Measurements from ENCODE around the gene ADRA2C.

DNA sequence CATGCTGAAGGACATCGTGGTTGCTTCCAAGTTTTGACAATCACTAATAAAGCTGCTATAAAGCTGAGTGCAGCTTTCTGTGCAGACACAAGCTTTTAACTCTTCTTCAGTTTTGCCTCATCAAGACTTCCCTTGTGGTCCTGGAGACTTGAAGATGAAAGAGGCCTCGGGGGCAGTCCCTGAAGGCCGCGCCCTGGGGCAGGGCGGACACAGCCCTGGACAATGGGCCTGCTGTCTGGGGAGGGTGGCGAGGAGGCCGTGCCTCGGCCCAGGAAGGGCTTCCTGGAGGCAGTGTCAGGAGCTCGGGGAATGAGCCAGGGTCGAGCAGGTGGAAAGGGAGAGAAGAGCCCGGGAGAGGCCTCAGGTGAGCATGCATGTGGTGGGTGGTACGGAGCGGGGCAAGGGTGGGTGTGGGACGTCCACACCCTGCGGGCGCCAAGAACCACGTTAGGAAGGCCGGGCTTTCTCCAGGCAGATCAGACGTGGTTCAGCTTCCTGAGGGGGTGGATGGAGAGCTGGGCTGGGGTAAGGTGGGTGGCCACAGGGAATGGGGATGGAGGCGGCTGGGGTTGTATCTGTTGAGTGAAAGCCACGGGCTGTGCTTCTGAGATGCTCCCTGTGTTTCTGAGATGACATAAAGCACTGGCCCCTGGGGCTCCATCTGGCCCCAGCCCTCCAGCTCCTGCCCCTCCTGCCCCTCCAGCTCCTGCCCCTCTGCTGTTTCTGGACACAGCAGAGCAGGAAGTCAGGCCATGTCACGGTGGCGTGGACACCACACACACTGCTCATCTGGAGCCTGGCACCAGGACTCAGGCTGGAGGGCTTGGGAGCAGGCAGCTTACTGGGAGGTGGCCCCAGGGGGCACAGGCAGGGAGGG, 21.5 kb downstream of the ADRA2C start:
- TF ChIP-seq, protein P1, sequence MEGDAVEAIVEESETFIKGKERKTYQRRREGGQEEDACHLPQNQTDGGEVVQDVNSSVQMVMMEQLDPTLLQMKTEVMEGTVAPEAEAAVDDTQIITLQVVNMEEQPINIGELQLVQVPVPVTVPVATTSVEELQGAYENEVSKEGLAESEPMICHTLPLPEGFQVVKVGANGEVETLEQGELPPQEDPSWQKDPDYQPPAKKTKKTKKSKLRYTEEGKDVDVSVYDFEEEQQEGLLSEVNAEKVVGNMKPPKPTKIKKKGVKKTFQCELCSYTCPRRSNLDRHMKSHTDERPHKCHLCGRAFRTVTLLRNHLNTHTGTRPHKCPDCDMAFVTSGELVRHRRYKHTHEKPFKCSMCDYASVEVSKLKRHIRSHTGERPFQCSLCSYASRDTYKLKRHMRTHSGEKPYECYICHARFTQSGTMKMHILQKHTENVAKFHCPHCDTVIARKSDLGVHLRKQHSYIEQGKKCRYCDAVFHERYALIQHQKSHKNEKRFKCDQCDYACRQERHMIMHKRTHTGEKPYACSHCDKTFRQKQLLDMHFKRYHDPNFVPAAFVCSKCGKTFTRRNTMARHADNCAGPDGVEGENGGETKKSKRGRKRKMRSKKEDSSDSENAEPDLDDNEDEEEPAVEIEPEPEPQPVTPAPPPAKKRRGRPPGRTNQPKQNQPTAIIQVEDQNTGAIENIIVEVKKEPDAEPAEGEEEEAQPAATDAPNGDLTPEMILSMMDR (IDR thresholded peaks at IDR 0.05; ENCODE audit: low read depth, low read length) = no peak
- TF ChIP-seq EZH2phosphoT487 (IDR thresholded peaks at IDR 0.05; ENCODE audit: low read depth) = no peak
